ENCODE results near the gene SPOCK3. TPM values are rescaled to one million over a fixed set of nuclear protein-coding genes. Genes with fewer than 3 reads are reported as not detected.

SPOCK3 gene
- total and polyA plus RNA-seq, 2 of the 13 experiments (the other 11 are each of a cell fraction or from before 2014, with no cell fraction given) = not detected

DNA sequence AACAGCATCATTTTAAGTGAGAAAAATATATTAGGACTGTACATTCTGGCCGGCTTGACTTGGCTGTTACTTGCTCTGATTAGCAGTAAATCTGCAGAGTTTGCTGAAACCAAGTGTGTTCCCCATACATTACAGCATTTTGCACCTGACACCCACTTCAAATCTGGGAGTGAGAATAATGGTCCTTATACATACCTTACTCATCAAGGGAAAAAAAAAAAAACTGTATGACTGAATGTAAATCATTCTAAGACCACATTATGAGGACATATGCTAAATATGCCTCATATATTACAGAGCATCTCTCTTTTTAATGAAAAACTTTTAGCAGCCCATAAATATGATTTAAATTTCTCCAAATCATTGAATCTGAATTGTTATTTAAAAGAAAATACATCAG lies 406.7 kb downstream of the SPOCK3 start:
- Histone ChIP-seq H3K27ac (ENCODE audit: extremely low read length, insufficient read depth, low read length) (no peak overlapping the region), H4K20me1 (ENCODE audit: insufficient read depth, low read length) (no peaks in the 10 kb centered on the region), H3K9me3 (ENCODE audit: low read length) (no peaks in the 10 kb centered on the region), H3K36me3 (replicated peaks in 1 of 2; ENCODE audit: control insufficient read depth in 1 of 2, insufficient read depth in 2 of 2, low read length in 2 of 2) (no peaks in the 10 kb centered on the region), H2AFZ (ENCODE audit: low read length) (no peak overlapping the region), H3K4me1 (ENCODE audit: insufficient read depth, low read length) (no peaks in the 10 kb centered on the region), H3K4me2 (ENCODE audit: low read depth, low read length) (no peak overlapping the region), H3K27me3 (ENCODE audit: control insufficient read depth in 1 of 2, insufficient read depth in 2 of 2, low read length in 2 of 2) (no peaks in the 10 kb centered on the region), H3K4me3 (replicated peaks in 1 of 3; ENCODE audit: insufficient read depth in 1 of 3, low read depth in 2 of 3, low read length in 3 of 3) (no peak overlapping the region), H3K79me2 (ENCODE audit: insufficient read depth, low read length) (no peaks in the 10 kb centered on the region), H3K9ac (ENCODE audit: insufficient read depth, low read depth, low read length) (no peak overlapping the region)
- TF ChIP-seq NCOA5 (CRISPR knock-in tag; IDR thresholded peaks at IDR 0.05) (no peak), ZC3H13 (CRISPR knock-in tag; IDR thresholded peaks at IDR 0.05) (no peak), THYN1 (CRISPR knock-in tag; IDR thresholded peaks at IDR 0.05; ENCODE audit: borderline replicate concordance, low read depth) (no peak), NR2F2 (IDR thresholded peaks at IDR 0.05; ENCODE audit: borderline replicate concordance, low read depth) (no peak), ZNF773 (CRISPR knock-in tag; IDR thresholded peaks at IDR 0.05; ENCODE audit: borderline replicate concordance) (no peak), ZFP37 (CRISPR knock-in tag; IDR thresholded peaks at IDR 0.05; ENCODE audit: borderline replicate concordance) (no peak)
- TF ChIP-seq, protein P1, sequence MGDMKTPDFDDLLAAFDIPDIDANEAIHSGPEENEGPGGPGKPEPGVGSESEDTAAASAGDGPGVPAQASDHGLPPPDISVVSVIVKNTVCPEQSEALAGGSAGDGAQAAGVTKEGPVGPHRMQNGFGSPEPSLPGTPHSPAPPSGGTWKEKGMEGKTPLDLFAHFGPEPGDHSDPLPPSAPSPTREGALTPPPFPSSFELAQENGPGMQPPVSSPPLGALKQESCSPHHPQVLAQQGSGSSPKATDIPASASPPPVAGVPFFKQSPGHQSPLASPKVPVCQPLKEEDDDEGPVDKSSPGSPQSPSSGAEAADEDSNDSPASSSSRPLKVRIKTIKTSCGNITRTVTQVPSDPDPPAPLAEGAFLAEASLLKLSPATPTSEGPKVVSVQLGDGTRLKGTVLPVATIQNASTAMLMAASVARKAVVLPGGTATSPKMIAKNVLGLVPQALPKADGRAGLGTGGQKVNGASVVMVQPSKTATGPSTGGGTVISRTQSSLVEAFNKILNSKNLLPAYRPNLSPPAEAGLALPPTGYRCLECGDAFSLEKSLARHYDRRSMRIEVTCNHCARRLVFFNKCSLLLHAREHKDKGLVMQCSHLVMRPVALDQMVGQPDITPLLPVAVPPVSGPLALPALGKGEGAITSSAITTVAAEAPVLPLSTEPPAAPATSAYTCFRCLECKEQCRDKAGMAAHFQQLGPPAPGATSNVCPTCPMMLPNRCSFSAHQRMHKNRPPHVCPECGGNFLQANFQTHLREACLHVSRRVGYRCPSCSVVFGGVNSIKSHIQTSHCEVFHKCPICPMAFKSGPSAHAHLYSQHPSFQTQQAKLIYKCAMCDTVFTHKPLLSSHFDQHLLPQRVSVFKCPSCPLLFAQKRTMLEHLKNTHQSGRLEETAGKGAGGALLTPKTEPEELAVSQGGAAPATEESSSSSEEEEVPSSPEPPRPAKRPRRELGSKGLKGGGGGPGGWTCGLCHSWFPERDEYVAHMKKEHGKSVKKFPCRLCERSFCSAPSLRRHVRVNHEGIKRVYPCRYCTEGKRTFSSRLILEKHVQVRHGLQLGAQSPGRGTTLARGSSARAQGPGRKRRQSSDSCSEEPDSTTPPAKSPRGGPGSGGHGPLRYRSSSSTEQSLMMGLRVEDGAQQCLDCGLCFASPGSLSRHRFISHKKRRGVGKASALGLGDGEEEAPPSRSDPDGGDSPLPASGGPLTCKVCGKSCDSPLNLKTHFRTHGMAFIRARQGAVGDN (CRISPR knock-in tag; IDR thresholded peaks at IDR 0.05) = no peak
- no TSS peak for BruUV-seq (replicated peaks)
- no peak for FAIRE-seq
- 0% methylated on average over 1 of the region's 1 CpG for WGBS (ENCODE audit: low lambda C conversion rate)
- in situ Hi-C loops (cut with HindIII; ENCODE audit: extremely low pct_ligation_motif_present, low pct_unique_long_range_greater_than_20kb) (no loop called here), intact Hi-C loops (cut with micrococcal nuclease; ENCODE audit: unreplicated experiment) (no loop called here)
- ChIA-PET POLR2A (no interaction called here), CTCF (ENCODE audit: low intra/inter-chr PET ratio, low total read pairs) (no interaction called here)
- ATAC-seq = no peak
- no peak for DNase-seq (ENCODE audit: low spot score)
